ENCODE results near the gene SERPINB10.

The SERPINB10 gene, protein sequence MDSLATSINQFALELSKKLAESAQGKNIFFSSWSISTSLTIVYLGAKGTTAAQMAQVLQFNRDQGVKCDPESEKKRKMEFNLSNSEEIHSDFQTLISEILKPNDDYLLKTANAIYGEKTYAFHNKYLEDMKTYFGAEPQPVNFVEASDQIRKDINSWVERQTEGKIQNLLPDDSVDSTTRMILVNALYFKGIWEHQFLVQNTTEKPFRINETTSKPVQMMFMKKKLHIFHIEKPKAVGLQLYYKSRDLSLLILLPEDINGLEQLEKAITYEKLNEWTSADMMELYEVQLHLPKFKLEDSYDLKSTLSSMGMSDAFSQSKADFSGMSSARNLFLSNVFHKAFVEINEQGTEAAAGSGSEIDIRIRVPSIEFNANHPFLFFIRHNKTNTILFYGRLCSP

DNA sequence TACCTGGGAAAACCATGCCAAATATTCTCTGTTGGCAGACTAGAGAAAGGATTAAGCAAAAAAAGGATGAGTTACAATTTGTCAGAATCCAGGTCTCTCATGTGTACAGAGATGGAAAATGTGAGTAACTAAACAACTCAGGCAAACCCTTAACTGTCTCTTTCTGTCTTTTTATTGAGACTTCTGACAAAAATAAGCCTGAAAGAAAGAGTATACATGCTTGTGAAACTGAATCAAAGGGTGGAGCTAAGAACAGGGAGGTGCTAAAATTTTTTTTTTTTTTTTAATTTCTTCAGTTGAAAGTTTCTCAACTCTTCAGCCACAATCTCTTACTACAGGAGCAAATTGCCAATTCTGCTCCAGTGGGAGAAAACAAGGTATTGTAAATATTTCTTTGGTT, at the start of gene SERPINB10:
SERPINB10 (plus strand) TSS at position 295 of the 400 bp plus-strand sequence. CDS start 7,553 bp downstream, outside the sequence.
- no peak for DNase-seq (ENCODE audit: low spot score)

DNA sequence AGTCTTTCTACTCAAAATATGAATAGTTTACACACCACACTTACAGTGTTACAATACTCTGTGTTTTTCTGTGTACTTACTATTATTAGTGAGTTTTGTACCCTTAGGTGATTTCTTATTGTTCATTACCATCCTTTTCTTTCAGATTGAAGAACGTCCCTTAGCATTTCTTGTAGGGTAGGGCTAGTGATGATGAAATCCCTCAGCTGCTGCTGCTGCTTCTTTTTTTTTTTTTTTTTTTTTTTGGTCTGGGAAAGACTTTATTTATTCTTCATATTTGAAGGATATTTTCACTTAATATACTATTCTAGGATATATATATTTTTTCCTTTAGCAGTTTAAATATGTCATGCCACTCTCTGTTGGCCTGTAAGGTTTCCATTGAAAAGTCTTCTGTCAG, 49.3 kb upstream of the SERPINB10 start:
- DNase-seq (ENCODE audit: low spot score) = no peak

DNA sequence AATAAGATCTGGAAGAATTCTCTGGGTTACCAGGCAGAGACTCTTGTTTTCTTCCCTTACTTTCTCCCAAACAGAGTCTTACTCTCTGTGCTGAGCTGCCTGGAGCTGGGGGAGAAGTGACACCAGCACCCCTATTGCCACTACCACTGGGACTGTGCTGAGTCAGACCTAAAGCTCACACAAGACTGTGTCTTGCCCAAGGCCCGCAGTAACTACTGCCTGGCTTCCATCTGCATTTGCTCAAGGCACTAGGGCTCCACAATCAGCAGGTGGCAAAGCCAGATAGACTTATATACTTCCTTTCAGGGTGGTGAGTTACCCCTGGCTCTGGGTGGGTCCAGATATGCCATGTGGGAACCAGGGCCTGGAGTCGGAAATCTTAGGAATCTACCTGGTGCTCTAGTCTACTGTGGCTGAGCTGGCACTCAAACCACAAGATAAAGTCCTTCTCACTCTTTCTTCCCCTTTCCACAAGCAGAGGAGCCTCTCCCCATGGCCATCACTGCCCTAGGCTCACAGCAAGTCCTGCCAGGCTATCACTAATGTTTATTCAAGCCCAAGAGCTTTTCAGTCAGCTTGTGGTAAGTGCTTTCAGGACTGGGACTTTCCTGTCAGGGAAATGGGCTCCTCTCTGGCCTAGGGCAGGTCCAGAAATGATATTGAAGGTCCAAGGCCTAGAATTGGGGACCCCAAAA, 47.8 kb upstream of the SERPINB10 start:
- DNase-seq (ENCODE audit: low spot score) = no peak

DNA sequence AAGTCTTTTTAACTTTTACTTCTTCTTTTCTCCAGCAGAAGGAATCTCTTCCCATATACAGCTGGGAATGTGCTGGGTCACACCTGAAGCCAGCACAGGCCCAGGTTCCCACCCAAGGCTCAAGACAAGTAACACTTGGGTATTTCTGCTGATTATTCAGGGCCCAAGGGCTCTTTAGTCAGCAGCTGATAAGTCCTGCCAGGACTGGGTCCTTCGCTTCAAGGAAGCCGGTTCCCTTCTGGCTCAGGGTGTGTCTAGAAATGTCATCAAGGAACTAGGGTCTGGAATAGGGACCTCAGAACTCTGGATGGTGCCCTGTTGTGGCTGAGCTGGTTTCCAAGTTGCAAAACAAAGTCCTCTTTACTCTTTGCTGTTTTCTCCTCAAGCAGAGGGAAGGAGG, 47.2 kb upstream of the SERPINB10 start:
- DNase-seq (ENCODE audit: low spot score) = no peak

DNA sequence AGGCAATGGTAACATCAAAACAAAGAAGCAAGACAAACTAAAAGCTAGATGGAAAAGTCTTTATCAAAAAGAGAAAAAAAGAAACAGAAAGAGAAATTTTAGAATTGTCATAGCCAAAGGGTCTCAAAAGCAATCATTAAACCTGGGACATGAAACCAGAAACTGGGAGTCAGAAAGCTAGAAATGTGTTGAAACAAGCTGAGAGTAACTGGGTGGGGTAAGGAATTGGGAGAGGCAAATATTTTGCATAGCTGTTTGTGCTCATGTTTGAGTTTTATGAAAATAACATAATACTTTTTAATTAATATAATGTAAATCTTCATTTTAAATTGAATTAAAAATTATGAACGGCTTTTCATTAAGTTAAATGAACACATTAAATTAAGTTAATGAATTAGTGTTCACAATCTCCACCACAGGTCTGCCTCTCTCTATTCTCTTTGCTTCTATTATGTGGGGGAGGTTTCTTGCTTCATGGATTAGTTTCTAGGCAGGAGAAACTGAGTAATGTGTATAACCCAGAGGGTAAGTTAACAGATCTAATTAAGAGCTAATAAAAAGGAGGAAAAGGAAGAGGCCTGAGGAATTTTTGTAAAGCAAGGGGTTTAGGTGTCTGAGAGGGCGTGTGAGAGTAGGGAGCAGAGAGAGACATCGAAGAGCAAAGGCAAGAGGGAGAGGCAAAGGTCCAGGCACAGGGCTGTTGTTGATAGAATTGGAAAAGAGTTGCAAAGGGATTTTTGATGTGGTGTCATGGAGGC, 40.2 kb upstream of the SERPINB10 start:
- no peak for DNase-seq (ENCODE audit: low spot score)

DNA sequence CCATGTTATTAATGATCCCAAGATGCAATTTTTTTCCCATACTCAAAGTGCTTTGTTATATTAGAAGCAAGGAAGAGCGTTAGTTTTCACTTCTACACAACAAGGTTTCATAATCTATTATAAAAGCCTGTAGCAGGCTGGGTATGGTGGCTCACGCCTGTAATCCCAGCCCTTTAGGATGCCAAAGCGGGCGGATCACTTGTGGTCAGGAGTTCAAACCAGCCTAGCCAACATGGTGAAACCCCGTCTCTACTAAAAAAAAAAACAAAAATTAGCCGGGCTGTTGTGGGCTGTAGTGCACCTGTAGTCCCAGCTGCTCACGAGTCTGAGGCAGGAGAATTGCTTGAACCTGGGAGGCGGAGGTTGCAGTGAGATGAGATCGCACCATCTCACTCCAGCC, 39.2 kb upstream of the SERPINB10 start:
- DNase-seq (ENCODE audit: low spot score) = no peak

DNA sequence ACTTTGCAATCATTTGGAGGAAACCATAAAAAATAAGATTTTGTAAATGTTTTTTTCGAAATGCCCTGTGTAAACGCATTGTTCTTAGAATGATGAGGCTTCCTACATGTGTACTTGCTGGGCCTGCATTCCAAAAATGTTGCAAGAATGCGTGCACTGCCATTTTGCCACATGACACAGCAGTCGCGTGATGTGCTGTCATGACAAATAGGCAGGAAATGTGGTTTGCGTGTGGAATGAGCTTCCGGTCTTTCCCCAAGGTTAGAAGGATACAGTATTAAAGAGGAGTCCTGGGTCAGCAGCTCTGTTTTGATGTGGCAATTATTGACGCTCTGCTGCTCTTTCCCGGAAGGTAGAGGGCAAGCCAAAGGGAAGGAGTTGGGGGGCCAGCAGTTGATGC, 38.4 kb upstream of the SERPINB10 start:
- DNase-seq (ENCODE audit: low spot score) = no peak

DNA sequence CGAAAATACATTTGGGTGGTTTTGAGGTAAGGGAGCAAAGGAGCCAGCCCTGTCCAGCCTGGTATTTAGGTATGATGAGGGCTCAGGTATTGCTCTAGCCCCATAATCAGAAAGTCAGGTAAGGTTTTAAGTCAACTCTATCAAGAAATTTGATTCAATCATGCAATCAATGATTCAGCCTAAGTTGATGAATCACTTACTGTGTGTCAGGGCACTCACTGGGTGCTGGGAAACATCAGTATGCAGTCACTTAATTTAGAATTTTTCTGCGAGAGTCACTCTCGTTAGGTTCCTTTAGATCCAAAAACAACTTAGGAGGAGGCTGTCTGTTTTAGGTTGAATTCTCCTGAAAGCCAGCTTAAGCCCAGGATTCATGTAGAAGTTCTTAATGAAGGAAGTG, 37.9 kb upstream of the SERPINB10 start:
- DNase-seq (ENCODE audit: low spot score) = no peak

DNA sequence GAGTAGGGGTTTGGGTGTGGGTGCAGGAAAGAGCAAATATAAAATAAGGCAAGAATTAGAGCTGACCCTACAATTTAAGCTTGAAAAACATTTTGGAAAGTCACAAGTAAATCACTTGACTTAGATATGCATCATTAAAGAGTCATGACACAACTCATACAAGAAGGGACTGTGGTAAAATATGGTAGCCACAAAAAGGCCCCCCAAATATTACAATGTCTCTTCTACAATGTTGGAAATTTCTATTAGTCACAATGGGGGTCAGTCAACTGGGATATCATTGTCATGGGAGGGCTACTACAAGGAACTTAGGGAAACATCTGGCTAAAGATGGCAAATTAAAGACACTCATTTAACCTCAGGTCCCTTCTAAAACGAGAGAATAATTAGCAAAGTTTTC, 35.9 kb upstream of the SERPINB10 start:
- DNase-seq (ENCODE audit: low spot score) = no peak

DNA sequence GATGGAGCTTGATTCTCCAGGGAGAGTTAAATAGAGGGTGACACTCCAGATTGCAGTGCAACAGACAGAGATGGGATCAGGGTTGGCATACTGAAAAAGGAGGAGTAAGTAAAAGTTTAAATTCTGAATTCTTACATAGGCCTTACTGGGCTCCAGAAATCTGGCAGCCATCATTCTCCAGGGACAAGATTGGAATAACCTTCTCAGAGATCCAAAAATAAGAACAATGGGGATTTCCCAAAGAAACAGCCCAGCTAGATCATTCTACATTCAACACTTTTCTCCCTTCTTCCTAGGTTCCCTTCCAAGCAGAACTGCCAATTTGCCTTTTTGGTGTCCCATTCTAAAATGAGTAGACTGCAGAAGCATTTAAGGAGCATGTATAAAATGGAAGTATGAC, 35.2 kb upstream of the SERPINB10 start:
- DNase-seq (ENCODE audit: low spot score) = no peak

DNA sequence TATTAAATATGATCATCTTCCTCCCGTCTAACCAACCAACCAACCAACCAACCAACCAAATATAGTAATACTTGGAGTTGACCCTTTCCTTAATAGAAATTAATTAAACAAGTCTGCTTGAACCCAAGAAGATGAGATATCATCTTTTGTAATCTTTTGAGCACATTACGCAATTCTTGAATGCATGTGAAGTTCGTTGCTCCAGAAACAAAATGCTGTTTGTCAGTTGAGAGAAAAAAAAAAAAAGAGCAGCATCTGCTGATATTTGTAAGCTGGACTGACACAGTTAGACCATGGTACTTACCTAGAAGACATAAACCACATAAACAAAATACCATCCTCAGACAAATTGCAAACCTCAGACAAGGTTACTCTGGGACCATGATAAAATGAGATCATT, 29.4 kb upstream of the SERPINB10 start:
- no peak for DNase-seq (ENCODE audit: low spot score)

DNA sequence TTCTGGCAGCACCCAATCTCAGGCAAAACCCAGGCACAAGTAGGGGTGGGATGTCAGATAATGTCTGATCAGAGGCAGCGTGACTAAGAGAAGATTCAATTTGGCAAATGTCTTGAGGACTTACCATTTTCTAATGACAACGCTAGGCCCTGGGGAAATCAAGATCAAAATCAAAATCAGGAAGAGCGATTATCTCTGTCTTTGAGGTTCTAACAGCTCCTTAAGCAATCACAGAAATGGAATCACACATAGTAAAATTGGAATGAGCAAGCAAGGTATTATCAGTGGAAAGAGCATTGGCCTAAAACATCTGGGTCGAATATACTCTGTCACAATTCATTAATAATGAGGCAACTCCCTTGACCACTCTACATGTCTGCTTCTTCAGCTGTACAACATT, 28.8 kb upstream of the SERPINB10 start:
- DNase-seq (ENCODE audit: low spot score) = no peak

DNA sequence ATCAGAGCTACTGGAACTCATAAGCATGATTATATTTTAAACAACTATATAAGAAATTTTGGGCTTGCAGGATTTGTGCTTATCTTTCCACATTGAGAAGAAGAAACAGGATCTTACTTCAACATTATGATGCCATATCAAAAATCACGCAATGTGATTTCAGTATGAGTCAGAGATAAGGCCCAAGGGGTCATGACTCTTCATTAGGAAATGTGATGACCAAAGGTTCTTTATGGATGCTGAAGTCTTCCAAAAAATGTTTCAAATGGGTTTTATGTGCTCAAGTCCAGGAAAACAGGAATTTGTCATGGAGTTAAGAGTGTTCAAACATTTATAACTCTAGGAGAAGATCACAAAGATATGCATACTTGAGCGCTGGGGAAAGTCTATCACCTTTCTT, 28.0 kb upstream of the SERPINB10 start:
- no peak for DNase-seq (ENCODE audit: low spot score)

DNA sequence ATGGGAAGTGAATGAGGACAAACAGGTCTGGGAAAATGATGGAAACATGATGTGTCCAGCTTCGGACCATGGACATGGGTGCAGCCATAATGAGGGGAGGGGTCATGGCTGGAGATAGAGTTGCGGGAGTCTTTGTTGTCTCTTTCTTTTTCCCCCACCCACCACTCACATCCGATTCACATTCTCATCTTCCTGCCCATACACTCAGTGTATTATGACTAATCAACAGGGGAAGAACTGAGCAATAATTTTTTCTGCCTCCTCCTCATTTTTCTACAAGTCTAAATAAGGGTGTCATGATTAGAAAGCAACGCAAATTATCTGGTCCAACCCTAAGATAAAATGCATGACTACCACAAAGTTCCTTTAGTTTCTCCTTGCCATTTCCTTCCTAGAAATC, 25.9 kb upstream of the SERPINB10 start:
- no peak for DNase-seq (ENCODE audit: low spot score)

DNA sequence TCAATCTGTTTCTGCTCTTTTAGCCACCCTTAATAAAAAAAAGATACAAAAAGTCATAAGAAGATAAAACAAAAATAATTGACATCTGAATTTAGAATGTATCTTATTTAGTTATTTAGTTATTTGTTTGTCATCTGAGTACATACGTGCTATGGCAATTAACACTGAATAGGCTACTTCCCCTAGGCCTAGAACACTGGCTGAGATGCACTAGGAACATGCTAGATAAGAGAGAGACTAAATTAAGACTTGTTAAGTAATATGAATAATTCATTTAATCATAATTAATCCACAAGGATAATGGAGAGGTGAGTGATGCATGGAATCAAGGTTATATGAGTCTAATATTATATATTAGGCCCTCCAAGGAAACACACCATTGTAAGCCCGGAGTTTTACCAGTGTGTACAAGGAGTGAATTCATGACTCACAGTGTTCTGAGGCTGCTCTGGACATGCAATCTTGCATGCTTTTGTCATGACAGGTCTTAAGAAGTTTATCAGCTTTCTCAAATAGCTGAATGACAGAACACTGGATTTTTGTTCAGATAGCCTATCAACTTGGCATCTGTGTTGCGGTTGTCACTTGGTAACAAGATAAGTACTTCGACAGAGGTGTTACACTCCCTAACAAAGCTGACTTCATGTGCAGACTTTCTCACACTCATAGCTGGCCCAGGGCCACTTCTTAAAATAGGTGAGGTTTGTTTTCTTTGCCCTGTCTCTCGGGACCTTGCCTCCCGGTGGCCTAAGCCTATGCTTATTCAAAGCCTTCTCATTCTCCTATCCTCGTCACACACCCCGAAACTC, 25.2 kb upstream of the SERPINB10 start:
- DNase-seq (ENCODE audit: low spot score) = no peak

DNA sequence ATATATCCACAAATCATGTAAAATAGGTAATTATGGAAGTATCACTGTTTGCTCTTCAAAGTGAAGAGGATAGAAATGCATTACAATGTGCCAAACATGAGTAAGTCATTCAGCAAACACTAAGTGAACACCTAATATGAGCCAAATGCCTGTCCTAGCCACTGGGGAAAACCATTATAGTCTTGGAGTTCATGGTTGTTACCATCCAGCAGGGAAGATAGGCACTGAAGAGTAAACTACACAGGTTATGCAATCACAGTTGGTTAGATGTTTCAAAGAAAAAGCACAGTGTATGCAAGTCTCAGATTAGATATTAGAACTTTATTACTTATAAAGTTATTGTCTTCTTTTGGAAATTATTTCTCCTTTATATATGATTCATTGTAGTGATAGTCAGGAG, 24.1 kb upstream of the SERPINB10 start:
- DNase-seq (ENCODE audit: low spot score) = no peak

DNA sequence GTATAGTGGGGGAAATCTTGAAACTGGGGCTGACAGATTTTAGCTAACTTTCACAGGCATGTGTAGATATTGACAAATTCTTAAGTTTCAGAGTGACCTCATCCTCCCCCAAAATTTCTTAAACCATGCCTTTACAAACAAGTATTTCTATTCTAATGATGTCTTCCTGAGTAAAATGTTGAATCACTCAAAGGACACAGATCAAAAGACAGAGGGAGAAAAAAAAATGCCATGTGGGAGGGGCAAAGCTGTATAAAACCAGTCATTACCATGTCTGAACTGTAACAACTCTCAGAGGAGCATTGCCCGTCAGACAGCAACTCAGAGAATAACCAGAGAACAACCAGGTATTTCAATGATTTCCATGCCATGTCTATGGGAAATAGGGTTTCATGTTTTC, 20.3 kb upstream of the SERPINB10 start, which contains the start of gene SERPINB2:
SERPINB2 (plus strand) TSS at position 282 of the 400 bp plus-strand sequence. CDS start 3,740 bp downstream, outside the sequence.
- no peak for DNase-seq (ENCODE audit: low spot score)

DNA sequence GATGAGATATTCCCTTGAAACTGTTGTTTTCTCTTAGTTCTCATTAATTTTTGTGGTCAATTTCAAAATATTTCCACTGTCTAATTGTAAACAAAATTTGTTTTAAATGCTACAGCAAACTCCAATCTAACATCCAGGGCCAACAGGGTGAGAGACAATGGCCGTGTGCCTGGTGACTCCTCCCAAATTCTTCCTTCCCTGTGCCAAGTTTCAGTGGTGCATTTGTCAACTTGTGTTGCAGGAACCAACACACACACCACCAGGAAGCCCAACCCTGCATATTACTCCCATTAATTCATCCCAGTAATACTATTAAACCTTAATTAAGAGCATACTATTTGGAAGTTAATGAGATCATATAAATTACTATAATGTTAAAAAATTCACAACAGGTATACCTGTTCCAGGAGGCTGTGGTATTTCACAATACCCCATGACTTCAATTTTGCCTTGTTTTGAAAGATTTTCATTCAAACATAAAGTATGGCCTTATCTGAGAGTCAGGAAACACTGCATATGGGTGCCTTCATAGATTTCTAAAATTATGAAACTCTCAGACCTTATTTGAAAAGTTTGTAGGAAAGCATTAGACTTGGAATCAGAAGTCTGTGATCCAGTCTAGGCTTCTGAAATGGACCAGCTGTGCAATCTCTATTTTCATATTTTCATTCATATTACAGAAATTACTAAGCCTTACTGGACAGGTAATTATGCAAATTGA, 19.1 kb upstream of the SERPINB10 start:
- no peak for DNase-seq (ENCODE audit: low spot score)

DNA sequence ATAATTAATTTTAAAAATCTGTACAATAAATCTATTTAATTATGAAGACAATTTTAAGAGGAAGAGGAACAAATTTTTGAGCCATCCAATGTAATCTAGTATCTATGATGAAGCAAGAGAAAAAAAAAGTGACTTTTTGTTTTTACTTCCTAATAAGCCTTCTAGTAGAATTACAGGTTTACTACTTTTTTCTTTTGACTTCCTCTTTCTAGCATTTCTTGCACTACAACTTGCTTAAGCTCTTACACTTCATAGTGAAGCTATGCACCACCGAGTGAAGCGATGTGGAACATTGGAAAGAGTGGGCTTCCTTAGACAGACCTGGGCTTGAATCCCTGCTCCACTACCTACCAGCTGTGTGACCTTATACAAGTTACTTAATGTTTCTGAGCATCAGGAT, 18.1 kb upstream of the SERPINB10 start:
- no peak for DNase-seq (ENCODE audit: low spot score)

DNA sequence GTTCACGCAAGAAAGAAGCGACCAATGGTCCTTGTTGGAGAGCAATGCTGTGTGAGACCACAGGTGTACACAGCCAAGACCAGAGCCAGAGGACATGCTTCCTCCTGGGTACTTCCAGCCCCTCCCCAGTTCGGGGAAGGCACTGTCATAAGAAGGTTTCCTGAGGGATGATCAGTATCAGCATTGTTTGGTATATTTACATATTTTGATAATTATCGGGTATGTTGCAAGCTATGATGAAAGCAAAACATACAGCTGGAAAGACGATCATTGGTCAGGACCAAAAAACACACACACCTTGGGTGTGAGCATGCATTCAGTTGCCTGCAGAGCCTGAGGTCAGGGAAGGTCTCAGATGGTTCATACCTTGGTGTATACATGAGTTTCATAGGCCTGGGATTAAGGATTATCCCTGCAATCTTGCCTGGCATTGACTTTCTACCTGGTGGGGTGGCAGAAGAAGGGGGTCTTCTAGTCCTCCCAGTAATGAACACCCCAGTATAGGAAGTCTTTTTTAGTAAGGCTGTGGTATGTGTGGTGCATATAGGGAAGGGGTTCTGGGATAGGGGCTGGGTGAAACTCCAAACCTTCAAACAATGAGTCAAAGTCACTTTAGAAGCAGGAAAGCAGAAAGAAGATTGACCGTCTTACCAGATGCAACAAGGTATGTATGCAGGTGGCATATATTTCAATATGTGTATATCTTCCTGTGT, 17.4 kb upstream of the SERPINB10 start:
- no peak for DNase-seq (ENCODE audit: low spot score)

DNA sequence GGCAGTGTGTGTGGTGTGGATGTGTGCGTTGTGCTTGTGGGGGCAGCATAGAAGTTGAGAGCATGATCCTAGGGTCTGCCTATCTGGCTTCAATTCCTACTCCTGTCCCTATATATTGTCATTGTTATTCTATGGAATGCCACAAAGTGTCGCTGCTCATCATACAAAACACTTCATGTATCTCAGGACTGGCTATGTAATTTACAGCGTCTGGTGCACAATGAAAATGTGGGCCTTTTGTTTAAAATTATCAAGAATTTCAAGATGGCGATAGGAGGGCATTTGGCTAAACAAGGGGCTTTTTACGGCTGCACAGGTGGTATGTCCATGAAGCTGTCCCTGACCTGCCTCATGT, 16.8 kb upstream of the SERPINB10 start:
- DNase-seq (ENCODE audit: low spot score) = no peak
